K562 (cell line): Measurements from ENCODE around the gene PCDH9. TPM values are rescaled to one million over a fixed set of nuclear protein-coding genes. Genes with fewer than 3 reads are reported as not detected.

Source experiments
- ATF7 ChIP-seq: fragments of 450-650 bp; IDR thresholded peaks from 2 replicates; pipeline ENCODE4 v1.7.1; 2014; ENCODE audit warnings: mild to moderate bottlenecking, moderate library complexity
- GABPA ChIP-seq: fragments of 200-800 bp; sonication (Bioruptor generic); conservative IDR thresholded peaks from 2 replicates; pipeline ENCODE4 v1.6.1; 2016; ENCODE audit warnings: low read depth, missing genetic modification characterization, missing compliant biosample characterization
- MEF2A ChIP-seq: IDR thresholded peaks from 2 replicates; pipeline ENCODE4 v1.6.1; 2011; ENCODE audit warnings: low read depth, mild to moderate bottlenecking, low read length, moderate library complexity; ENCODE audit not compliant: control insufficient read depth
- NFIC ChIP-seq: fragments of 450-650 bp; IDR thresholded peaks from 2 replicates; pipeline ENCODE4 v1.6.1; 2017; ENCODE audit warnings: mild to moderate bottlenecking, inconsistent platforms
- PHB ChIP-seq: fragments of 250-450 bp; sonication (Bioruptor Pico); IDR thresholded peaks from 2 replicates; pipeline ENCODE4 v1.5.0; 2021
- PHF8 ChIP-seq: fragments of 200-600 bp; sonication (generic); IDR thresholded peaks from 2 replicates; pipeline ENCODE4 v1.6.1; 2012; ENCODE audit warnings: mixed run types, mild to moderate bottlenecking, inconsistent platforms, low read length, moderate library complexity, borderline replicate concordance
- SIRT6 ChIP-seq: IDR thresholded peaks from one replicate; pipeline ENCODE4 v1.6.1; 2012; ENCODE audit warnings: low read depth, mild to moderate bottlenecking, control low read depth, inconsistent platforms, low read length, moderate library complexity
- TARDBP ChIP-seq: fragments of 450-650 bp; IDR thresholded peaks from 2 replicates; pipeline ENCODE4 v1.6.1; 2016
- TCF7L2 ChIP-seq: fragments of 150-350 bp; IDR thresholded peaks from 2 replicates; pipeline ENCODE4 v1.6.1; 2016; ENCODE audit warnings: low read depth, mild to moderate bottlenecking, low read length, moderate library complexity
- ZNF707 ChIP-seq: fragments of 250-450 bp; sonication (Bioruptor Pico); conservative IDR thresholded peaks from 2 replicates; pipeline ENCODE4 v1.8.0; 2022; ENCODE audit warnings: inconsistent platforms, mild to moderate bottlenecking, moderate library complexity
- polyA plus RNA-seq, 8 experiments: library from polyadenylated mRNA; depleted of rRNA in 4 of 8; stranded (reverse) in 5 of 8; unstranded in 3 of 8; fragments of >200 nt; fragmentation: Nextera tagmentation in 2 of 8; fragmentation: Illumina TruSeq in 1 of 8; extraction: Ambion mirVana in 2 of 8; extraction: Trizol in 1 of 8; gene quantifications; 2 replicates each; pipeline versions ENCODE4 v1.2.1 to v1.2.3, GENCODE V29; 2011 to 2014; ENCODE audit warnings: inconsistent platforms in 1 of 8, missing spikeins in 1 of 8
- total RNA-seq, 7 experiments: library from RNA; depleted of rRNA in 6 of 7; stranded (reverse); fragments of >200 nt in 6 of 7; fragmentation: Illumina TruSeq in 2 of 7; extraction: Trizol in 2 of 7; gene quantifications; 2 replicates each; pipeline versions ENCODE4 v1.2.1 to v1.2.3, GENCODE V29; 2011 to 2021; ENCODE audit warnings: low replicate concordance in 1 of 7
- TF ChIP-seq, protein P1 (sequence below): fragments of 450-650 bp; IDR thresholded peaks from 2 replicates; pipeline ENCODE4 v1.7.1; 2018; ENCODE audit warnings: mild to moderate bottlenecking, low read depth; ENCODE audit not compliant: partially characterized antibody
- TF ChIP-seq, protein P2 (sequence below): fragments of 200-400 bp; formaldehyde crosslinking; IDR thresholded peaks from 2 replicates; pipeline ENCODE4 v1.6.1; 2017; ENCODE audit warnings: mild to moderate bottlenecking, low read depth, low read length, moderate library complexity
- TF ChIP-seq, protein P3 (sequence below): fragments of 450-650 bp; IDR thresholded peaks from 2 replicates; pipeline ENCODE4 v1.6.1; 2018; ENCODE audit not compliant: partially characterized antibody
- TF ChIP-seq, protein P4 (sequence below): sonication (generic); formaldehyde crosslinking; IDR thresholded peaks from 2 replicates; pipeline ENCODE4 v1.8.0; 2023; ENCODE audit warnings: mild to moderate bottlenecking, missing genetic modification reagents
- TF ChIP-seq, protein P5 (sequence below): fragments of 250-450 bp; sonication (Bioruptor Pico); IDR thresholded peaks from 2 replicates; pipeline ENCODE4 v1.8.0; 2022; ENCODE audit warnings: inconsistent platforms, mild to moderate bottlenecking, moderate library complexity, borderline replicate concordance

The PCDH9 gene
- total and polyA plus RNA-seq, 9 of the 15 experiments (the other 6 are each of a cell fraction or from before 2014, with no cell fraction given): 1.1 to 6.7 (median 4.9) TPM

DNA sequence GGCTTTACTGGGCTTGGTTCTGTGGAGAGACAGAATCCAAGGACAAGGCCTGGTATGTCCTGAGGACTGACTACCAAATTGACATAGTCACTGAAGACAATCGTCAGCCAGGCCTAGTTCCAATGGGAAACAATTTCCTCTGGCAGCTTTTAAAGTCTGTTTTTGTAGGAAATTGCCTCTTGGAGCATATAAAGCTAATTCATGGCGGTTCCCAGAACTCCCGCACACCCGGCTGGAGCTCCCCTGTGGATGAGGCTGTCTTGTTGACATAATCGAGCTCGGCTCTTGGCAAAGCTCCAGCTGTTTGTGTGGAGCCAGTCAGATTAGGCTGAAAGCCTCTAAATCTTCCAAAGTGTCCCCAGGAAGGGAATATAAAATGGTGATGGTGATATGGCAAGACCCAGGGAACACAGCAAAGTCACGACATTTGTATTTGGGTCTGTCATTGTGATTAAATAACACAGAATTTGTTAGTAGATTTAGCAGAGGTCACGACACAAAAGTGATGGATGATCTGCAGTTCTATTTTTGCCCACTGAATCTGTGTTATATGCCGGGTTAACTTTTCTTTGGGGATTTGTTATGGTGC lies 395.0 kb downstream of the PCDH9 start (continued):
- TF ChIP-seq, protein P1, sequence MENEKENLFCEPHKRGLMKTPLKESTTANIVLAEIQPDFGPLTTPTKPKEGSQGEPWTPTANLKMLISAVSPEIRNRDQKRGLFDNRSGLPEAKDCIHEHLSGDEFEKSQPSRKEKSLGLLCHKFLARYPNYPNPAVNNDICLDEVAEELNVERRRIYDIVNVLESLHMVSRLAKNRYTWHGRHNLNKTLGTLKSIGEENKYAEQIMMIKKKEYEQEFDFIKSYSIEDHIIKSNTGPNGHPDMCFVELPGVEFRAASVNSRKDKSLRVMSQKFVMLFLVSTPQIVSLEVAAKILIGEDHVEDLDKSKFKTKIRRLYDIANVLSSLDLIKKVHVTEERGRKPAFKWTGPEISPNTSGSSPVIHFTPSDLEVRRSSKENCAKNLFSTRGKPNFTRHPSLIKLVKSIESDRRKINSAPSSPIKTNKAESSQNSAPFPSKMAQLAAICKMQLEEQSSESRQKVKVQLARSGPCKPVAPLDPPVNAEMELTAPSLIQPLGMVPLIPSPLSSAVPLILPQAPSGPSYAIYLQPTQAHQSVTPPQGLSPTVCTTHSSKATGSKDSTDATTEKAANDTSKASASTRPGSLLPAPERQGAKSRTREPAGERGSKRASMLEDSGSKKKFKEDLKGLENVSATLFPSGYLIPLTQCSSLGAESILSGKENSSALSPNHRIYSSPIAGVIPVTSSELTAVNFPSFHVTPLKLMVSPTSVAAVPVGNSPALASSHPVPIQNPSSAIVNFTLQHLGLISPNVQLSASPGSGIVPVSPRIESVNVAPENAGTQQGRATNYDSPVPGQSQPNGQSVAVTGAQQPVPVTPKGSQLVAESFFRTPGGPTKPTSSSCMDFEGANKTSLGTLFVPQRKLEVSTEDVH: no peak
- TF ChIP-seq, protein P2, sequence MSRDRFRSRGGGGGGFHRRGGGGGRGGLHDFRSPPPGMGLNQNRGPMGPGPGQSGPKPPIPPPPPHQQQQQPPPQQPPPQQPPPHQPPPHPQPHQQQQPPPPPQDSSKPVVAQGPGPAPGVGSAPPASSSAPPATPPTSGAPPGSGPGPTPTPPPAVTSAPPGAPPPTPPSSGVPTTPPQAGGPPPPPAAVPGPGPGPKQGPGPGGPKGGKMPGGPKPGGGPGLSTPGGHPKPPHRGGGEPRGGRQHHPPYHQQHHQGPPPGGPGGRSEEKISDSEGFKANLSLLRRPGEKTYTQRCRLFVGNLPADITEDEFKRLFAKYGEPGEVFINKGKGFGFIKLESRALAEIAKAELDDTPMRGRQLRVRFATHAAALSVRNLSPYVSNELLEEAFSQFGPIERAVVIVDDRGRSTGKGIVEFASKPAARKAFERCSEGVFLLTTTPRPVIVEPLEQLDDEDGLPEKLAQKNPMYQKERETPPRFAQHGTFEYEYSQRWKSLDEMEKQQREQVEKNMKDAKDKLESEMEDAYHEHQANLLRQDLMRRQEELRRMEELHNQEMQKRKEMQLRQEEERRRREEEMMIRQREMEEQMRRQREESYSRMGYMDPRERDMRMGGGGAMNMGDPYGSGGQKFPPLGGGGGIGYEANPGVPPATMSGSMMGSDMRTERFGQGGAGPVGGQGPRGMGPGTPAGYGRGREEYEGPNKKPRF: no peak
- TF ChIP-seq, protein P3, sequence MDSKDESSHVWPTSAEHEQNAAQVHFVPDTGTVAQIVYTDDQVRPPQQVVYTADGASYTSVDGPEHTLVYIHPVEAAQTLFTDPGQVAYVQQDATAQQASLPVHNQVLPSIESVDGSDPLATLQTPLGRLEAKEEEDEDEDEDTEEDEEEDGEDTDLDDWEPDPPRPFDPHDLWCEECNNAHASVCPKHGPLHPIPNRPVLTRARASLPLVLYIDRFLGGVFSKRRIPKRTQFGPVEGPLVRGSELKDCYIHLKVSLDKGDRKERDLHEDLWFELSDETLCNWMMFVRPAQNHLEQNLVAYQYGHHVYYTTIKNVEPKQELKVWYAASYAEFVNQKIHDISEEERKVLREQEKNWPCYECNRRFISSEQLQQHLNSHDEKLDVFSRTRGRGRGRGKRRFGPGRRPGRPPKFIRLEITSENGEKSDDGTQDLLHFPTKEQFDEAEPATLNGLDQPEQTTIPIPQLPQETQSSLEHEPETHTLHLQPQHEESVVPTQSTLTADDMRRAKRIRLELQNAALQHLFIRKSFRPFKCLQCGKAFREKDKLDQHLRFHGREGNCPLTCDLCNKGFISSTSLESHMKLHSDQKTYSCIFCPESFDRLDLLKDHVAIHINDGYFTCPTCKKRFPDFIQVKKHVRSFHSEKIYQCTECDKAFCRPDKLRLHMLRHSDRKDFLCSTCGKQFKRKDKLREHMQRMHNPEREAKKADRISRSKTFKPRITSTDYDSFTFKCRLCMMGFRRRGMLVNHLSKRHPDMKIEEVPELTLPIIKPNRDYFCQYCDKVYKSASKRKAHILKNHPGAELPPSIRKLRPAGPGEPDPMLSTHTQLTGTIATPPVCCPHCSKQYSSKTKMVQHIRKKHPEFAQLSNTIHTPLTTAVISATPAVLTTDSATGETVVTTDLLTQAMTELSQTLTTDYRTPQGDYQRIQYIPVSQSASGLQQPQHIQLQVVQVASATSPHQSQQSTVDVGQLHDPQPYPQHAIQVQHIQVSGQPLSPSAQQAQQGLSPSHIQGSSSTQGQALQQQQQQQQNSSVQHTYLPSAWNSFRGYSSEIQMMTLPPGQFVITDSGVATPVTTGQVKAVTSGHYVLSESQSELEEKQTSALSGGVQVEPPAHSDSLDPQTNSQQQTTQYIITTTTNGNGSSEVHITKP: peak; percentile 36
- TF ChIP-seq ZNF707 (CRISPR knock-in tag): no peak
- TF ChIP-seq ATF7: 0 out of 2 replicates have a peak, but pooled peaks have one; percentile 17
- TF ChIP-seq, protein P4, sequence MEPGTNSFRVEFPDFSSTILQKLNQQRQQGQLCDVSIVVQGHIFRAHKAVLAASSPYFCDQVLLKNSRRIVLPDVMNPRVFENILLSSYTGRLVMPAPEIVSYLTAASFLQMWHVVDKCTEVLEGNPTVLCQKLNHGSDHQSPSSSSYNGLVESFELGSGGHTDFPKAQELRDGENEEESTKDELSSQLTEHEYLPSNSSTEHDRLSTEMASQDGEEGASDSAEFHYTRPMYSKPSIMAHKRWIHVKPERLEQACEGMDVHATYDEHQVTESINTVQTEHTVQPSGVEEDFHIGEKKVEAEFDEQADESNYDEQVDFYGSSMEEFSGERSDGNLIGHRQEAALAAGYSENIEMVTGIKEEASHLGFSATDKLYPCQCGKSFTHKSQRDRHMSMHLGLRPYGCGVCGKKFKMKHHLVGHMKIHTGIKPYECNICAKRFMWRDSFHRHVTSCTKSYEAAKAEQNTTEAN (CRISPR knock-in tag): no peak
- no peak for TF ChIP-seq PHB (CRISPR knock-in tag)
- TF ChIP-seq MEF2A: peak; percentile 48; the same call in 1 of the 2 replicates
- no peak for TF ChIP-seq GABPA
- TF ChIP-seq SIRT6: no peak
- TF ChIP-seq PHF8: no peak
- TF ChIP-seq, protein P5, sequence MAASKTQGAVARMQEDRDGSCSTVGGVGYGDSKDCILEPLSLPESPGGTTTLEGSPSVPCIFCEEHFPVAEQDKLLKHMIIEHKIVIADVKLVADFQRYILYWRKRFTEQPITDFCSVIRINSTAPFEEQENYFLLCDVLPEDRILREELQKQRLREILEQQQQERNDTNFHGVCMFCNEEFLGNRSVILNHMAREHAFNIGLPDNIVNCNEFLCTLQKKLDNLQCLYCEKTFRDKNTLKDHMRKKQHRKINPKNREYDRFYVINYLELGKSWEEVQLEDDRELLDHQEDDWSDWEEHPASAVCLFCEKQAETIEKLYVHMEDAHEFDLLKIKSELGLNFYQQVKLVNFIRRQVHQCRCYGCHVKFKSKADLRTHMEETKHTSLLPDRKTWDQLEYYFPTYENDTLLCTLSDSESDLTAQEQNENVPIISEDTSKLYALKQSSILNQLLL (CRISPR knock-in tag): no peak
- TF ChIP-seq TCF7L2: no peak
- no peak for TF ChIP-seq TARDBP
- peak; percentile 95 for TF ChIP-seq NFIC
